ENCODE results near the gene CAMTA1. TPM values are rescaled to one million over a fixed set of nuclear protein-coding genes. Genes with fewer than 3 reads are reported as not detected.

Gene CAMTA1
- polyA plus RNA-seq, 4 donors, result 89.3 to 98.2 (median 92.9) TPM

DNA sequence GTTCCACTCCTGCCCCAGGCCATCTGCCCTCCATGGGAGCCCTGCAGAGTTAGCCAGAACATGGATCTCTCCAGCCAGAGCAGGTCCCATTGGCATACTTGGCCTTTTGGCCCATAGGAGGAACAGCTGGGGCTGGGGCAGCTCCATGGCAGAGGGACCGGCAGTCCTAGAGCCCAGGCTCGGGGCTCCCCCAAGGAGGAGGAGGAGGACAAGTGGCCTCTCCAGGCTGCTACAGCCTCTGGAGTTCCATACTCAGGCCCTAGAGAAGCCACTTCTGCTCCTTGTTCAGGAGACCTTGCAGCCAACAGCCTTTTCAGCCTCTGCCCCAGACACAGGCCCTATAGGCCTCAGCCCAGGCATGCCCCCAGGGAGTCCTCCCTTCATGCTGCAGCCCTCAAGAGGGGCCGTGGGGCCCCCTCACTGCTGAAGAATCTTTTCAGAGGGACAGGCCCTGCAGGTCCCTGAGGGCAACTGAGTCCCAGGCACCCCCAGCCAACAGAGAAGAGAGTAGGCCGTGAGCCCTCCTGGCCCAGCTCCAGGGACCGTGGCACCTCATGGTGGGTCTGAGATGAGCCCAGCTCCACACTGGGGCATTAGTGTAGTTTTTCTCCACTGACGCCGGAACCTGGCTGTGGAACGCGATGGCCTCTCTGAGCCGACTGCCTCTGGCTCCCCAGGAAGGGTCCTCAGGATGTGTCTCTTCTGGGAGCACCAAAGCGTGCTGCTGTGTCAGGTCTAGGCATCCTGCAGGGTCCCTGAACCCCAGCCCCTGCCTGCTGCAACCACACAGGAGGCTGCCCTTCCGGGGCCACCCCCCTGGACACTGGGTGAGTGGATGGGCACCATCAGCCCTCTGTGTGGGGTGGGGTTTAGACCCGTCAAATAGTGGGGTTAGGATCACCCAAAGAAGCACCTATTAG, 688.2 kb downstream of the CAMTA1 start:
- no peak for DNase-seq (ENCODE audit: low read depth in 4 of 4, low spot score in 3 of 4)

DNA sequence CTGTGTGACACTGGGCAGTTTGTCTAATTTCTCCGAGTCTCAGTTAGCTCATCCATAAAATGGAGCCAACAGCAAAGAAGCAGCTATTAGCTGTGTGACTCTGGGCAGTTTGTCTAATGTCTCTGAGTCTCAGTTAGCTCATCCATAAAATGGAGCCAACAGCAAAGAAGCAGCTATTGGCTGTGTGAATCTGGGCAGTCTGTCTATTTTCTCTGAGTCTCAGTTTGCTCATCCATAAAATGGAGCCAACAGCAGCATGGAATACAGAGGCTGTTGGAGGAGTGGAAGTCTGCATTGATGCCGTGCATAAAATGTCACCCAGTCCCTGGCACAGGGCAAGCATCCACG, 688.9 kb downstream of the CAMTA1 start:
- no peak for DNase-seq (ENCODE audit: low read depth in 4 of 4, low spot score in 3 of 4)

DNA sequence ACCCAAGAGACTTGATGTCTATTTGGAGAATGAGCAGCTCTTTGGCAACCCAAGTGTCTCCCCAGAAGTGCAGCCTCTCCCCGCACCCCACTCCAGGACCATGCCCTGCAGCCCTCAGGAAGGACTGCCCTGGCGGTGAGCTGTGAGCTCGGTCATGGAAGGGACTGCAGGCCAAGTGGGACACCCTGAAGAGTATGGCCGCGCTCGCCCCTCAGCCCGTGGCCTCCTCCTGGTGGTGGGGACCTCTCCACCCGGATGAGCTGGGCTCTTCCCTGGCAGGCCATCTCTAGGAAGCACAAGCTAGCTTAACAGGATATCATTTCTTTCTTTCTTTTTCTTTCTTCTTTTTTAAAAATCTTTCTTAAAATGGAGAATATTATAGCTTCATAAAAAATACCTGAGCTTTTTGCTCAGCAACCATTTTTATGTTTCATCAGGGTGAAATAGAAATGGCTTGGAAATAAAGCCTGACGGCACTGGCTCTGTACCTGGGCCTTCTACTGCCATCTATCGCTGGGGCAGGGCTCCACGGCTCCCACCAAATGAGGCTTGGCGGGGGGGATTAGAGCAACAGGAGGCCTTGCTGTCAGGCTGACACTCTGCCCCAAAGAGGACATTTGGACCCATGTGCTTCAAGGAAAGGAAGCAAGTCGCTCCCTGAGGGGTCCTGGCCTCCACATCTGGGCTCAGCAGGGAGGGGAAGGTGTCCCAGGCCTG, 689.7 kb downstream of the CAMTA1 start:
- DNase-seq (ENCODE audit: low read depth in 4 of 4, low spot score in 3 of 4), result no peak

DNA sequence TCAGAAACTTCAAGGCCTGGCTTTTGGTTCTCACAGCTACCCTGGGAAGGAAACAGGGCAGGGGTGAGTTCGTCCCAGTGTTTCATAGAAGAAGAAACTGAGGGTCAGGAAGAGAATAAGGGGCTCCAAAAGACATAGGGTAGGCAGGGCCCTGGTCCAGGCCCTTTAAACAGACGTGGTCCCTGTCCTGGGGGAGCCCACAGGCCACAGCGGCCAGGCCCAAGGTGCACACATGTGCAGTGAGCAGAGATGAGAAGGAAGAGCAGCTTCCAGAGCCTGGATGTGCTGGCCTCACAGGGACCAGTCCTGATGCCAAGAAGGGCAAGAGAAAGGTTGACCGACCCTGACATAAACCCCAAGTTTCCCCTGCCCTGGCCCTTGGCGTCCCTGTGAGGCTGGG, 690.4 kb downstream of the CAMTA1 start:
- DNase-seq (ENCODE audit: low read depth in 4 of 4, low spot score in 3 of 4), result no peak

DNA sequence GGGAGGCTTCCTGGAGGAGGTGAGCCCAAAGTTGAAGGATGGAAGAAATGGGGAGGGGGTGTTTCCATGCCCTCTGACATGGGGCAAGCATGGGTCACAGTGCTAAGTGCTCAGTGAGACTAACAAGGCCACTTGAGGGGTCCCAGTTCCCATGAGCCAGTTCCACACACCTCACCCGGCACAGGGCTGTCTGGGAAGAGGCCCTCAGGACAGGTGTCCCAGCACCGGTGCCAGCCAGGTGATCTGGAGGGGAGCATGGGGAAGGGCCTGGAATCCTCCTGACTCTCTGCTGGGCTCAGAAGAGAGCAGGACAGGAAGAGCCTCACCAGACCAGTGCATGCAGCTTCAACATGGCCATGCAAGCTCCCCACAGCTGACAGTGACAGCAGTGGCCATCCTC, 691.1 kb downstream of the CAMTA1 start:
- DNase-seq (ENCODE audit: low read depth in 4 of 4, low spot score in 3 of 4), result no peak

DNA sequence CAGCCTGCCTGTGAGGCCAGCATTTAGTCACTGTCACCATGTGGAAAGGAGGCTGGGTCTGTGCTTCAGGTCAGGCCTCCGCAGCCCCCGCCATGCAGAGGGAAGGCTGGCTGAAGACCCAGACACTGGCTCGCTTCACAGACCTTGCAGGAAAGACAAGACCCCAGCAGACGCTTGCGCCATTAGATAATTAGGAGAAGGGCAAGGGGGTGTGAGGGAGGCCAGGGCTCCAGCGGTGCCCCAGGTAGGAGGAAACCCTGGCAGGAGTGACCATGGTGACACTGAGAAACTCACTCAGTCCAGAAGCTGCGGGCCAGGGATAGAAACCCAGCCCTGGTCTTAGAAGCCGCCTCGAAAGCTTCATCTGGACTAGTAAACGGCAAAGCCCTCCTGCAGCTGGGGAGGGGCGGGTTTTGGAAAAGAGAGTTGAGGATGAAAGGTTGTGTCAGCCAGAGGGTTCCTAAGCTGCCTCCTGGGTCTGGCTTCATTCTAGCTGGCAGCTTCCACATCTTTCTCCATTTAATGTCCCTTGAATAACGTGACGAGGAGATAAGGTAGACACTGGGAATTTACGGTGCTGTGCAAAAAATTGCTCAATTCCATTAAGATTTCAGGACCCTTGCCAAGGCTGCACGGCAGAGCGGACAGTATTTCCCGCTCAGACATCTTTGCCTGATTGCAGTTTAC, 691.8 kb downstream of the CAMTA1 start:
- DNase-seq (ENCODE audit: low read depth in 4 of 4, low spot score in 3 of 4), result no peak

DNA sequence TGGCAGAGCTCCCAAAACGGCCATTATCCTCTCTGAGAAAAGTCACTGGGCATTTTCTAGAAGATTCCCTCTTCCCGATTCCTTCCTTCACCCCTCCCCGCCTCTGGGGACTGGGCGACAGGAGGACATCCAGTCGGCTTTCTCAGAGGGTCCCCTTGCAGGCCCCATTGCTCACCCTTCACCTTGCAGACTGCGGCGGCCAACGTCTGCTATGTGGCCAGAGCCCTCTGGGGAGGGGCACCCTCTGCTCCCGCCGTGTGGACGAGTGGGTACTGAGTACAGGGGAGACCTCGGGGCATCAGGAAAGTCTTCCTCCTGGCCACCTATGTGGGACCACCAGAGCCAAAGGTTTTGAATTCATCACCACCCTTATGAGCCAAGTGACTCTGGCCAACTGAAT, 692.3 kb downstream of the CAMTA1 start:
- no peak for DNase-seq (ENCODE audit: low read depth in 4 of 4, low spot score in 3 of 4)

DNA sequence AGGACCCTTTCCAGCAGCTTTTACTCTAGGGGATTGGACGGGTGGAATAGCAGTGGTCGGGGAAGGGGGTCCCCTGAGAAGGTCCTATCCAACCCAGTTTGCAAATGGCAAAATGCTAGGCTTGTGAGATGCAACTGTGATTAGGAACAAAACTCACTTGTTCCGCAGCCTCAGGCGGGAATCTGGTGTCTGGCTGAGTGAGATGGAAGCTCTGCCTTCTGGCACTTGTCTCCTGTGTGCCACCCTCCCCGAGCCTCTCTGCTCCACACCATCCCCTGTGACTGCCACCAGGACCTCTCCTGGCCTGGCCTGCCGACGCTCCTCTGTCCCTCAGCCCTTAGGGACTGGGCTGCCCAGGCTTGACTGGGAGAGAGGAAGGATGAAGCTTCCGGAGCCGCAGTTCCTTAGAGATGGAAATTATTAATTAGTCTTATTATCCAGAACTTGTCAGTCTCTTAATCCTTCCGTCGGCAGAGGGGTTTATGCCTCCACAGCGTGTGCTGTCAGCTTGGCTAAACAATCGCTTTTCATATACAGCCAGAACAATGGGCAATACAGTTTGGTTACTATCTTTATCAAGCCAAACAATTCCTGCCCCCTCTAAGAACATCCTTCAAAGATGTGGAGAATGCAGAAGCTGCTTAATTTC, 693.0 kb downstream of the CAMTA1 start:
- DNase-seq (ENCODE audit: low read depth in 4 of 4, low spot score in 3 of 4), result no peak

DNA sequence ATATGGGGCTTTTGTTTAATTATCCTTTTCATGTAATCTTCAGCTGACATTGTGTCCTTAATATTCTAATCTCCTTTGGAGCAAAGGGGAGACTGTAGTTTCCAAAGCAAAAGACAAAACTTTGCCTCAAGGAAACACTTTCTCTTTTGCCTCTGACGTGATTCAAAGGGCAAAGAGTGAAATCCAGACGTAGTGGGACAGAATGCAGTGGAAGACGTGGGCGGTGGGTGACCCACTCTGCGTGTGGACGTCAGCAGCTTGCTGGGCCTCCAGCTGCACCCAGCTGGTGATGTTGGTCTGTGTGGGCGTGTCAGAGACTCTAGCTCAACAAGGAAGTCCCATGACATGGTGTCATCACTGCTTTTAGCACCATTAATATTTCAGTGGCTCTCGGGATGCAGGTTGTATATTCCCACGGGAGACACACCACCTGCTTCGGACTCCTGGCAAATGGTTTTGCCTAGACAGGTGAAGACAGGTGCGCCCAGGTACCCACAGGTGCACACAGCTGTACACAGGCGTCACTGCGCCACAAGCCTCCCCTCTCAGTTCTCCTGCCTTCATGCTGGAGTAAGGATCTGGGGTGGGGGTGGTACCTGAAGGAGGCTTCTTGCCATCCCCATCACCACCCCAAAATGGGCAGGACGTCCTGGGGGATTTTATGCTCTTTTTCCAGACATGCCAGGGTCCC, 693.7 kb downstream of the CAMTA1 start:
- peak in 3 of 4 donors; percentile 64 to 76 (median 75) for DNase-seq (ENCODE audit: low read depth in 4 of 4, low spot score in 3 of 4)

DNA sequence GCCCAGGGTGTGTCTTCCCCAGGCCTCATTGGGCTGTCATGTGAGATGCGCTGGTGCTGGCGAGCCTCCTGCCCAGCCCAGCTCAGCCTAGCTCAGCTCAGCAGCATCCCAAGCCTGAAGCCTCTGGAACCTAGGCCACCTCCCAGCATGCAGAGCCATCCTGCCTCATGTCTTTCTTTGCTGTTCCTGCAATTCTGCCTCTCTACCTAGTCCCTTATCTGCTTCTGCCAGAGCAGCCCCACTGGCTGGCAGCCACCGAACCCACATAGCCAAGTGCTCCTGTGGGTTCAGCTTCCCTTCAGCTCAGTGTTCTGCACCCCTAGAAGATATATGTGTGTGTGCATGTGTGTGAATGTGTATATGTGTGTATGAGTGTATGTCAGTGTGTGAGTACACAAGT, 694.3 kb downstream of the CAMTA1 start:
- DNase-seq (ENCODE audit: low read depth in 4 of 4, low spot score in 3 of 4), result no peak

DNA sequence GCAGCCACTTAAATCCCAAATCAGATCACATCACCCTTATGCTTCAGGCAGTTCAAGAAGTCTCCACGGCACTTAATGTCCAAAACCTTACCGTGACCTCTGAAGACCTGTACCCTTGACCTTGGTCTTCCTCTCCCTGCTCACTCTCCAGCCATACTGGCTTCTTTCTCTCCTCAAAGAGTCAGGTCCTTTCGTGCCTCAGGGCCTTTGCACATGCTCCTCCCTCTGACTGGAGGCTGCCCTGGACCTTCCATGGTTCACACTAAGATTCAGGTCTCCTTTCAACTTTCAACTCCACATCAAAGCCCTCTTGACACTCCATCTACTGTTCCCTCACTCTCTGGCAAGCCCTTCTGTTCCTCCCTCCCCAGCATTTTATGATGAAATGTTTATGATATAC, 695.9 kb downstream of the CAMTA1 start:
- DNase-seq (ENCODE audit: low read depth in 4 of 4, low spot score in 3 of 4), result no peak

DNA sequence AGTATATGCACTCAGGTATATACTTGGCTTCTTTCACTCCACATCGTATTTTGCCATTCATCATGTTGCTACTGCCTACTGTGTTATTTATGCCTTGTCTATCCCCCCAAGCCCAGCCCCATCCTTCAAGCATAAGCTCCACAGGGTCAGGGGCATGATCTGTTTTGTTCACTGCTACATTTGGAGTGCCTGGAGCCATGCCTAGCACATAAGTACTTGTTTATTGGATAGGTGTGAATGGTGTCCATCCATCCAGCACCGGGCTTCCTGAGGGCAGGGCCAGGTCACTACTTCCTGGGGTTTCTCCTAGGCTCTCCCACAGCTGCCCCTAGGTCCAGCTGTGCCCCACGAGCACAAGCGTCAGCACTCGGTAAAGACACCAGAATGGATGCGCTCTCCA, 696.8 kb downstream of the CAMTA1 start:
- no peak for DNase-seq (ENCODE audit: low read depth in 4 of 4, low spot score in 3 of 4)

DNA sequence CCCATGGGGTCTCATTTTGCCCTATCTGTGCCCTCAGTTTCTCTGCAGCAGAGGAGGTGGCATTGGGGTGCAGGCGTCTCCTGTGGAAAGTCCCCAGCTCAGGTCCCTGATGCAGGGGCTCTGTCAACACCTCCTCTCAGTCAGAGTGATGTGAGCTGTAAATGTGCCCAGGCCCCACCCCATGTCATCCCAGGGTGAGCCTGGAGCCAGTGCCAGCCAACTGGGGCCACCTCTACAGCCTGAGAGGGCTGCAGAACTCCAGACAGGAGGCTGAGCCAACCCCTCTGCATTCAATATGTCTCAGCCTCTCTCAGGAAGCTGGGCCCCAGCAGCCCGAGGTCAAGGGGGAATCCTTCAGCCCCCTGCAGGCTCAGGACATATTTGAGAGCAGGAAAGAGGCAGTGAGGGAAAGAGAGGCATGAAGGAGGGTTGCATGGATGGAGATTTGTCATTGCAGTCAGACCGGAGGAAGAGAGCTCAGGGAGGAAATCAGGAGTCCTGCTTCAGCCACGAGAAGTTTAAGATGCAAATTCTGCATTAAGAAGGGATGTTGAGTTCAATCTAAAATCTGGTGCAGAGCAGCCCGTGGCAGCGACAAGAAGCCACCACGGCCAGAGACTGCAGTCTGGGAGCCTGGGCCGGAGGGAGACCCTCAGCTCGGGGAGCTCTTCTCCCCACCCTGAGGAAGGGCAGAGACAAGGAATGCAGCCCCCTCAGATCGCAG, 697.7 kb downstream of the CAMTA1 start:
- no peak for DNase-seq (ENCODE audit: low read depth in 4 of 4, low spot score in 3 of 4)

DNA sequence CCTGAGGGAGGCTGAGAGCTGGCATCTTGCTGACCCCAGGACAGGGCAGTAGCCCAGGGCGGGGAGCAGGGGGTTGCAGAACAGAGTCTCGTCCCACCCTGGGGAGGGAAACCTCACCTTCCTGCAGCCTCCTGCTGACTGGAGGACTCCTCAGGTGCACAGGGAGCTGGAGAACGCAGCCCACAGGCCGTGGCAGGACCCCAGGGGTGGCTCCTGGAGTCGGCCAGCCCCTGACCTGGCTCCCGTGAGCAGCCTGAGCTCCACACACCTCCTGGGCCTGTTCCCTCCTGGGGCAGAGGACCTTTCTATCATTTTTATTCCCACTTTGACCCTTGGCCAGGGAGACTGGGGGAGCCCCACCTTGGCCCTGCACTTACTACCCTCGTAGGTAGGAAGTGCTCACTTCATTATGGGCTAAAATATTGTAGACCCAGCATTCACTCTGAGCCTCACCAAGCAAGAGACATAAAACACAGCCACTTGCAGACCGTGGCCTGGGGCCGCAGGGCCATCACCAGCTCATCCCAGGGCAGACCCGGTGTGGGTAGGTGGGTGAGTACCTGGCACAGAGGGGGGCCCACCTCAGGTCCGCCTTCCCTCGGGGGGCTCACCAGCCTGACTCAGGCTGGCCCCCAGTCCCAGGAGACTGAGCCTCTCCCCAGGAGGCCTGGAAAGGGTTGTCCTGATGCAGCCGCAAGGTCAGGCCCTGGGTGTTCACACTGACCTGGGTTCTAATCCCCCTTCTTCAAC, 698.6 kb downstream of the CAMTA1 start:
- DNase-seq (ENCODE audit: low read depth in 4 of 4, low spot score in 3 of 4), result no peak

DNA sequence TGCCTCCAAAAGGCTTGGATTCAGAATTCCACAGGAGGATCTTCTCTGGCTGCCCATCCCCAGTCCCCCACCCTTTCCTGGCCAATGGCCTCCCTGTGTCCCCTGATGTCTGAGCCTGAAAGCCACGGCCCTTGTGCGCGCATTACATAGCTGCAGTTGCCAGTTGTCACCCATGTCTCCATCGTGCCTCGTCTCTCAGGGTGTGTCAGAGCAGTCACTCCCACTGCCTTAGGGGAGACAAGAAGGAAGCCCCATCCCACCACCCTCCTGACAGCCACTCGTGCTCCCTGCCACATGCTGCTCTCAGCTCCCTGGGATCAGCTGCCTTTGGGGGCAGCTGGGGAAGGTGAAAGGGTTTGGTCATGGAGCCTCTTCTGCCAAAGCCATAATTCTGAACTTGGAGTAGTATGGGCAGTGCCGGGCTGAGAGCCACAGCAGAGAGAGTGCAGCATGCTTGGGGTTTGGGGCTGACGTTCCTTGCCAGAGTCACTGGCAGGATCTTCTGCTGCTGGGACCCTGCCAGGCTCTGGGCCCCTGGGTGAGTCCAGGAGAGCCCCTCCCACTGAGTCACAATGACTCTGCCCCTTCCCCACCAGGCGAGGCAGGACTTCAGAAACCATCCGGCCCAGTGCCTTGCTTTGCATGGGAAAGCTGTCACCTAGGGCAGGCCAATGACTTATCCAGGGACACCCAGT, 700.0 kb downstream of the CAMTA1 start:
- DNase-seq (ENCODE audit: low read depth in 4 of 4, low spot score in 3 of 4), result no peak

DNA sequence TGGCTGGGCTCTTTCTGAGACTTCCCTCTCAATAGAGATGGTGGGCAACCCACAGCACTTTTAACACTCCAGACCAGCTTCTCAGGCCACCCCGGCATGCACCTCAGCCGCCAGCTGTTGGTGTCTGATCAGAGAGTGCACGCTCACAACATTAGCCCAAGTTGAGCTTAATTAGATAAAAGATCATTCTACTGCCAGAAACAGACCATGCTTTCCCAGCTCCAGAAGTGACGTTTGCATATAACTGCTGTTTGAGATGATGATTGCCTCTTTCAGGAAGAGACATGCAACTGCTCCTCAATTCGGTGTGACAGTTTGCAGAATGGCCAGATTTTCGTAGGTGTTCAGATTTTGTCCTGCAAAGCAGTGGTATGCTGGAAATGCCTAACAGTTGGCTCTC, 700.6 kb downstream of the CAMTA1 start:
- no peak for DNase-seq (ENCODE audit: low read depth in 4 of 4, low spot score in 3 of 4)

DNA sequence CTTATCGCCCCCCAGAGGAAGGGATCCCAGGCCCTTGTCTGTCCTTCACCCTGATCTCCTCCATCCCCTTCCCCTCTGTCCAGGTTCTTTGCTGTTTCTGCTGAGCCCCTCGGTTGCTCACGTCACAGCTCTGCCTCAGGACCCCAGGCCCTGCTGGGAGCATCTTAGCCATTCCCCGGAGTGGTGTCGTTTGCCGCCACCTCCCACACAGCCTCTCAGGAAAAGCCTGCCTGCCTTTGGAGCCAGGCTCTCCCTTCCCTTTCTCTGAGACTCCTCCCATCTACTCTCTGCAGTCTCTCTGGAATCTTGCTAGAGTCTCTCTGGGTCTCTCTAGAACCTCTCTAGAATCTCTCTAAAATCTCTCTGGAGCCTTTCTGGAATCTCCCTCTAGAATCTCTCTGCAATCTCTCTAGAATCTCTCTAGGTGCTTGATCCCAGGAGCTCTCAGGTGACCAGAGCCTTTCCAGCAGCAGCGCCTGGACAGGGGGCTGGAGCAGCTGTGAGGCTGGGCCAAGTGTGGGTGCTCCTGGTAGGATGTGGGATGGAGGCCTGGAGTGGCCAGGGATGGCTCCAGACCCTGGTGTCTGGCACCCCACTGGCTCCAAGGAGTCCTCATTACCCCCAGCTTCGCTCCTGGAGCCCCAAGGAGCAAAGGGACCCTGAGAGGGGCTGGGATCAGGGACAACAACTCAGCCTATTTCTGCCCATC, 702.7 kb downstream of the CAMTA1 start:
- DNase-seq (ENCODE audit: low read depth in 4 of 4, low spot score in 3 of 4), result no peak

DNA sequence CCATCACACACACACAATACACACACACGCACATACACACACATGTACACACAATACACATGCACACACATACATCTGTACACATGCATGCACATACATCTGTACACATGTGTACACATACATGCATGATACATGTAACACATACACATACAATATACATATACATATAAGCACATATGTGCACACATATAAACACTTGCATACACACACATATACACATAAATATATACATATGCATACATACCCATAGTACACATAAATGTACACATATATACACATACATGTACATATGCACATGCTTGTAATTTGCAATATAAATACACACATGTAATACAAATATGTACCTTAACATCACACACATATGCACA, 703.2 kb downstream of the CAMTA1 start:
- no peak for DNase-seq (ENCODE audit: low read depth in 4 of 4, low spot score in 3 of 4)

Measured in right renal pelvis (tissue), 4 donors.